Tibial nerve (tissue), 3 donors: ENCODE results near the gene NAT8L.

ENCODE experiments used
- POLR2A ChIP-seq, 2 donors: fragments of 450-650 bp; IDR thresholded peaks; one replicate each; pipeline ENCODE4 v1.6.1; 2017; ENCODE audit warnings: antibody characterized with exemption in 2 of 2, mild to moderate bottlenecking in 2 of 2, moderate library complexity in 2 of 2
- TF ChIP-seq, protein P1 (sequence below), 5 experiments: fragments of 200-600 bp in 3 of 5; fragments of 450-650 bp in 2 of 5; sonication (generic) in 3 of 5; IDR thresholded peaks; one replicate each; pipeline ENCODE4 v1.5.1; 2016 to 2019; ENCODE audit warnings: antibody characterized with exemption in 5 of 5, mild to moderate bottlenecking in 3 of 5, moderate library complexity in 2 of 5

GRCh38 chr4:2068566-2068965 is 9.4 kb downstream of the NAT8L start:
- TF ChIP-seq POLR2A (IDR thresholded peaks at IDR 0.05) = no peak
- TF ChIP-seq, protein P1, sequence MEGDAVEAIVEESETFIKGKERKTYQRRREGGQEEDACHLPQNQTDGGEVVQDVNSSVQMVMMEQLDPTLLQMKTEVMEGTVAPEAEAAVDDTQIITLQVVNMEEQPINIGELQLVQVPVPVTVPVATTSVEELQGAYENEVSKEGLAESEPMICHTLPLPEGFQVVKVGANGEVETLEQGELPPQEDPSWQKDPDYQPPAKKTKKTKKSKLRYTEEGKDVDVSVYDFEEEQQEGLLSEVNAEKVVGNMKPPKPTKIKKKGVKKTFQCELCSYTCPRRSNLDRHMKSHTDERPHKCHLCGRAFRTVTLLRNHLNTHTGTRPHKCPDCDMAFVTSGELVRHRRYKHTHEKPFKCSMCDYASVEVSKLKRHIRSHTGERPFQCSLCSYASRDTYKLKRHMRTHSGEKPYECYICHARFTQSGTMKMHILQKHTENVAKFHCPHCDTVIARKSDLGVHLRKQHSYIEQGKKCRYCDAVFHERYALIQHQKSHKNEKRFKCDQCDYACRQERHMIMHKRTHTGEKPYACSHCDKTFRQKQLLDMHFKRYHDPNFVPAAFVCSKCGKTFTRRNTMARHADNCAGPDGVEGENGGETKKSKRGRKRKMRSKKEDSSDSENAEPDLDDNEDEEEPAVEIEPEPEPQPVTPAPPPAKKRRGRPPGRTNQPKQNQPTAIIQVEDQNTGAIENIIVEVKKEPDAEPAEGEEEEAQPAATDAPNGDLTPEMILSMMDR (IDR thresholded peaks at IDR 0.05) = no peak
